Measurements from ENCODE around the gene MBNL2. TPM values are rescaled to one million over a fixed set of nuclear protein-coding genes. Genes with fewer than 3 reads are reported as not detected.

Gene MBNL2
- total RNA-seq, 2 donors from 2014 or later: 59.6 to 67.7 TPM

GRCh38 chr13:97441368-97441767 is 219.2 kb downstream of the MBNL2 start:
- Histone ChIP-seq H3K27me3 (replicated peaks; ENCODE audit: insufficient read depth) (no peaks in the 10 kb centered on the region), H3K4me3 (no peak overlapping the region), H3K9me3 (no peaks in the 10 kb centered on the region), H3K36me3 (no peaks in the 10 kb centered on the region), H3K27ac (no peak overlapping the region), H3K4me1 (ENCODE audit: control insufficient read depth in 1 of 2, low read depth in 2 of 2) (peaks cover 12 to 20% of the 10 kb centered on the region in 2 donors)
- ATAC-seq (ENCODE audit: insufficient number of reproducible peaks, low FRiP score, low read depth) (no peak), DNase-seq (ENCODE audit: low spot score) (no peak)
- TF ChIP-seq CTCF (IDR thresholded peaks at IDR 0.05): no peak

Other genes starting within 250 kb of the MBNL2 start
- gene OXGR1, start 227.9 kb upstream of the MBNL2 start, total RNA-seq: not detected
- gene RAP2A, start 211.8 kb downstream of the MBNL2 start, total RNA-seq: 10 to 100 TPM; 31.0 to 39.4 TPM